GM19328 (cell line): ENCODE results near the gene KTI12.

ENCODE experiments used
- ATAC-seq: cut with Tn5 transposase; IDR thresholded peaks from one replicate; pipeline ENCODE4 v1.9.1; 2021; ENCODE audit warnings: mild to moderate bottlenecking, moderate library complexity; ENCODE audit not compliant: unreplicated experiment

Gene KTI12

GRCh38 chr1:51989582-51990477, 43.8 kb downstream of the KTI12 start:
- no peak for ATAC-seq

GRCh38 chr1:51988254-51988653, 45.4 kb downstream of the KTI12 start:
- no peak for ATAC-seq

GRCh38 chr1:51986718-51987117, 46.9 kb downstream of the KTI12 start:
- ATAC-seq, result no peak

- no peak for ATAC-seq
Measured at GRCh38 chr1:51982161-51982560, 51.4 kb downstream of the KTI12 start.
